ENCODE results near the gene TICAM1. TPM values are rescaled to one million over a fixed set of nuclear protein-coding genes. Genes with fewer than 3 reads are reported as not detected.

Gene TICAM1
- total RNA-seq, 1 experiment from 2014 or later, result 0.48 TPM

DNA sequence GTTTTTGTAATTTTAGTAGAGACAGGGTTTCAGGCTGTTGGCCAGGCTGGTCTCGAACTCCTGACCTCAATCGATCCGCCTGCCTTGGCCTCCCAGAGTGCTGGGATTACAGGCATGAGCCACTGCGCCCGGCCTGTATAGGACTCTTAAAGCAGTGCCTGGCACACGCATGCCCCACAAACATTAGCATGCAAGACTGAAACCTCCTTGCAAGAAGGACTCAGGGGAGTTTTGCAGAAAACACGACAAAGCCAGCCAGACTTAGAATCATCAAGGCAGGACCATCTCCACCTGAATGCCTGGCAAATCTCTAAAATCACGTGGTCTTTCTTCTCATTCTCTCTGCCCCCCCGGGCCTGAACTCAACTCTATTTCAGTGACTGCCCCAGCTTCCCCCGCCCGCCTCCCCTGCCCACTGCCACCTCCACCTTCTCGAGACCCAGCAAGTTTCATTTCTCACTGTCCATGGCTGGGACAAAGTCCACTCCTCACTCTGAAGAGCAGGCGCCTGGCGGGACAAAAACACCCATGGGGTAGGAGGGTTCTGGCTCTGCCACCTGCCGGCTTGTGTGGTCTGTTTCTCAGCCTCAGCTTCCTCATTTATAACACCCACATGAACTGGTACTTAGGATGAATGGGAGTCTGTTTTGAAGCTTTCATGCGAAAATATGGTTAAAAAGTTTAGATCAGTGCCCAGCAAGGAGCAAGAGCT, 2.4 kb downstream of the TICAM1 start:
- Histone ChIP-seq H3K9ac (ENCODE audit: extremely low read depth, insufficient read length, low read length) (no peak overlapping the region), H2AFZ (ENCODE audit: low read length) (no peak overlapping the region), H3K79me2 (ENCODE audit: insufficient read depth, low read length) (no peaks in the 10 kb centered on the region), H3T11ph (ENCODE audit: low read length) (no peak overlapping the region), H2BK15ac (ENCODE audit: low read depth, low read length) (no peak overlapping the region), H2BK12ac (ENCODE audit: insufficient read length, low read depth, low read length) (no peak overlapping the region), H4K20me1 (ENCODE audit: control insufficient read depth, insufficient read depth, insufficient read length) (no peaks in the 10 kb centered on the region), H3K4me1 (ENCODE audit: insufficient read depth, low read length) (no peaks in the 10 kb centered on the region), H3K23me2 (ENCODE audit: insufficient read length, low read depth, low read length, poor library complexity, severe bottlenecking) (peaks cover 8% of the 10 kb centered on the region), H2BK120ac (ENCODE audit: low read depth, low read length, poor library complexity, severe bottlenecking) (no peak overlapping the region), H3K56ac (ENCODE audit: insufficient read length, low read depth, low read length) (no peak overlapping the region), H2BK5ac (ENCODE audit: insufficient read length, low read length) (no peak overlapping the region), H3K4ac (ENCODE audit: low read depth, low read length) (no peak overlapping the region), H3K4me2 (ENCODE audit: insufficient read depth, insufficient read length, low read length) (no peak overlapping the region), H2BK20ac (ENCODE audit: low read depth, low read length, poor library complexity, severe bottlenecking) (no peak overlapping the region), H4K5ac (ENCODE audit: insufficient read length, low read depth, low read length) (no peak overlapping the region), H3K23ac (ENCODE audit: insufficient read length, low read depth, low read length) (no peak overlapping the region), H2AK5ac (ENCODE audit: insufficient read length, low read length) (no peak overlapping the region), H3K79me1 (ENCODE audit: insufficient read depth, low read depth, low read length, poor library complexity, severe bottlenecking) (no peaks in the 10 kb centered on the region), H3K27me3 (ENCODE audit: insufficient read depth, low read length) (peaks cover 5% of the 10 kb centered on the region; the same call in 1 of the 2 replicates), H3K14ac (ENCODE audit: insufficient read depth, low read length) (no peak overlapping the region), H4K8ac (replicated peaks; ENCODE audit: insufficient read length, low read depth, low read length) (no peak overlapping the region), H3K18ac (ENCODE audit: insufficient read length, low read depth, low read length) (no peak overlapping the region), H3K27ac (ENCODE audit: insufficient read length, low read depth, low read length) (no peak overlapping the region), H4K91ac (ENCODE audit: insufficient read length, low read depth, low read length) (no peak overlapping the region), H3K9me3 (ENCODE audit: control insufficient read depth, low read depth, low read length) (no peaks in the 10 kb centered on the region)
- no CpG with 5 or more reads among the region's 16 CpGs for WGBS (ENCODE audit: extremely low coverage, insufficient read length, low lambda C conversion rate)
- Mint-ChIP-seq H3K27ac (0 out of 7 replicates have a peak overlapping the region, but pooled peaks of 1 of the 3 experiments have one; percentile 24), H3K4me3 (no peak overlapping the region), H3K9me3 (peaks cover 0 to 6% of the 10 kb centered on the region in 2 experiments; a peak in 2 of 5 replicates), H3K27me3 (ENCODE audit: low read depth) (peaks cover 30% of the 10 kb centered on the region), H3K36me3 (ENCODE audit: insufficient read depth in 1 of 3, low read depth in 3 of 3) (no peaks in the 10 kb centered on the region), H3K4me1 (peaks cover 0 to 6% of the 10 kb centered on the region in 2 experiments; a peak in 1 of 4 replicates)
- no peak for DNase-seq
- TF ChIP-seq, protein P1, sequence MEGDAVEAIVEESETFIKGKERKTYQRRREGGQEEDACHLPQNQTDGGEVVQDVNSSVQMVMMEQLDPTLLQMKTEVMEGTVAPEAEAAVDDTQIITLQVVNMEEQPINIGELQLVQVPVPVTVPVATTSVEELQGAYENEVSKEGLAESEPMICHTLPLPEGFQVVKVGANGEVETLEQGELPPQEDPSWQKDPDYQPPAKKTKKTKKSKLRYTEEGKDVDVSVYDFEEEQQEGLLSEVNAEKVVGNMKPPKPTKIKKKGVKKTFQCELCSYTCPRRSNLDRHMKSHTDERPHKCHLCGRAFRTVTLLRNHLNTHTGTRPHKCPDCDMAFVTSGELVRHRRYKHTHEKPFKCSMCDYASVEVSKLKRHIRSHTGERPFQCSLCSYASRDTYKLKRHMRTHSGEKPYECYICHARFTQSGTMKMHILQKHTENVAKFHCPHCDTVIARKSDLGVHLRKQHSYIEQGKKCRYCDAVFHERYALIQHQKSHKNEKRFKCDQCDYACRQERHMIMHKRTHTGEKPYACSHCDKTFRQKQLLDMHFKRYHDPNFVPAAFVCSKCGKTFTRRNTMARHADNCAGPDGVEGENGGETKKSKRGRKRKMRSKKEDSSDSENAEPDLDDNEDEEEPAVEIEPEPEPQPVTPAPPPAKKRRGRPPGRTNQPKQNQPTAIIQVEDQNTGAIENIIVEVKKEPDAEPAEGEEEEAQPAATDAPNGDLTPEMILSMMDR (conservative IDR thresholded peaks at IDR 0.05), result no peak
